ENCODE results near the gene ABCA13.

DNA sequence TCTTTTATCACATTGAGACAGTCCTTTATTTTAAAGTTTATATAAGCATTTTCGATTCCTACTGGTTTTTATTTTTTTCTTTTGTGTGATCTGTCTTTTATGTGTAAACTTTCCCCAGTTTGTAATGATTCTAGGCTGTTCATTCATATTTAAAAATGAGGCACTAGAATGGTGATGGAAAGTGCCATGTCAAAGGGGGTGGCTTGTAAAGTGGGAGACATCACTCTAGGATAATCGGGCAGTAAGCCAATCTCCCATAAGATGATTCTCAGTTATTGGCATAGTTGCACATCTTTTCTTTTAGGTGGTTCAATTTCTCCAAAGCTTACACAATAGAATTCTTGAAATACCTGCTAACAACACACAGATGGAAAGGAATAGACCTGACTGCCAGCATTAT lies 90.4 kb downstream of the ABCA13 start:
- TF ChIP-seq, protein P1, sequence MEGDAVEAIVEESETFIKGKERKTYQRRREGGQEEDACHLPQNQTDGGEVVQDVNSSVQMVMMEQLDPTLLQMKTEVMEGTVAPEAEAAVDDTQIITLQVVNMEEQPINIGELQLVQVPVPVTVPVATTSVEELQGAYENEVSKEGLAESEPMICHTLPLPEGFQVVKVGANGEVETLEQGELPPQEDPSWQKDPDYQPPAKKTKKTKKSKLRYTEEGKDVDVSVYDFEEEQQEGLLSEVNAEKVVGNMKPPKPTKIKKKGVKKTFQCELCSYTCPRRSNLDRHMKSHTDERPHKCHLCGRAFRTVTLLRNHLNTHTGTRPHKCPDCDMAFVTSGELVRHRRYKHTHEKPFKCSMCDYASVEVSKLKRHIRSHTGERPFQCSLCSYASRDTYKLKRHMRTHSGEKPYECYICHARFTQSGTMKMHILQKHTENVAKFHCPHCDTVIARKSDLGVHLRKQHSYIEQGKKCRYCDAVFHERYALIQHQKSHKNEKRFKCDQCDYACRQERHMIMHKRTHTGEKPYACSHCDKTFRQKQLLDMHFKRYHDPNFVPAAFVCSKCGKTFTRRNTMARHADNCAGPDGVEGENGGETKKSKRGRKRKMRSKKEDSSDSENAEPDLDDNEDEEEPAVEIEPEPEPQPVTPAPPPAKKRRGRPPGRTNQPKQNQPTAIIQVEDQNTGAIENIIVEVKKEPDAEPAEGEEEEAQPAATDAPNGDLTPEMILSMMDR (IDR thresholded peaks at IDR 0.05; ENCODE audit: insufficient read depth, low read depth, low read length) = no peak
- no peak for TF ChIP-seq EZH2 (IDR thresholded peaks at IDR 0.05; ENCODE audit: insufficient read depth, low read length)
